Measurements from ENCODE around the gene IQGAP1. TPM values are rescaled to one million over a fixed set of nuclear protein-coding genes. Genes with fewer than 3 reads are reported as not detected.

Gene IQGAP1
- total and polyA plus RNA-seq, 9 of the 15 experiments (the other 6 are each of a cell fraction or from before 2014, with no cell fraction given), result 37.6 to 143 (median 77.7) TPM

DNA sequence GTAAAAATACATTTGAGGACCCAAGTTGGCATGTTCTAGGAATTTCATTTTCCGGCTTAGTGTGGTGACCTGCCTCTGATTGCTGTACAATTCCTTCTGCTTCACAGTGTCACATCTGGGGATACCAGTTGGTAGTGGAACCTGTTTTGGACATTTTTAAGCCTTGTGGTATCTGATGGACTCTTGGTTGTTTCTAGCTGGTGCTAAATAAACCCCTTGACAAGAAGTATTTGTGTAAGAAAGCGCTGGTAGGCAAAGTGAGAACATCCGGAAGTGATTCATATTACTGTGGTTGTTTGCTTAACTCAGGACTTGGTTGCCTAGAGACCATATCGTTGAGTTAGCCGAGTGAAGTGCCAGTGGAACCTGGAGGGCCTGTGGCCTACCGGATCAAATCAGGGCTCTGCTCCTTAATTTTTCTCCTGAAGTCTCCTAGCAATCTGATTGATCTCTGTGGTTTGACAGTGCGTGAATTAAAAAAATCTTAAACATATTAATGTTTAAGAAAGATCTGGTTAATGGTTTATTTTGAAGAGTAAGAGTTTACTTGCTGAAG, 12.8 kb downstream of the IQGAP1 start:
- FAIRE-seq, result peak; percentile 94
- Histone ChIP-seq H2AFZ (ENCODE audit: low read depth, low read length) (peak overlapping the region; percentile 84), H3K4me3 (no peak overlapping the region), H3K79me2 (ENCODE audit: control insufficient read depth, insufficient read depth, low read length) (peaks cover 69% of the 10 kb centered on the region), H3K9me1 (ENCODE audit: control insufficient read depth, insufficient read depth, low read length) (no peaks in the 10 kb centered on the region), H3K4me2 (ENCODE audit: insufficient read depth, low read length) (peak overlapping the region; percentile 68), H4K20me1 (replicated peaks; ENCODE audit: control insufficient read depth, insufficient read depth, low read length) (no peaks in the 10 kb centered on the region), H3K4me1 (replicated peaks in 1 of 2; ENCODE audit: control insufficient read depth in 2 of 2, insufficient read depth in 2 of 2, low read length in 2 of 2) (peaks cover 0 to 29% of the 10 kb centered on the region in 2 experiments; a peak in 3 of 5 replicates), H3K27me3 (ENCODE audit: control insufficient read depth in 2 of 2, insufficient read depth in 2 of 2, low read length in 2 of 2) (no peaks in the 10 kb centered on the region), H3K36me3 (ENCODE audit: control insufficient read depth, insufficient read depth, low read length) (no peaks in the 10 kb centered on the region), H3K9ac (ENCODE audit: insufficient read depth in 1 of 2, low read depth in 2 of 2, low read length in 2 of 2) (peak overlapping the region in 1 of 2 experiments; percentile 61; a peak in 2 of 4 replicates), H3K27ac (ENCODE audit: extremely low read depth, low read depth, low read length) (peak overlapping the region; percentile 82), H3K9me3 (replicated peaks; ENCODE audit: control insufficient read depth, insufficient read depth, low read depth, low read length) (no peaks in the 10 kb centered on the region)
- in situ Hi-C loops (cut with MboI), result no loop called here
- peak; percentile 97 for ATAC-seq
- DNase-seq (ENCODE audit: extremely low read depth in 1 of 4, low spot score in 3 of 4), result peak; percentile 71 to 88 (median 79)
- intact Hi-C loops (cut with micrococcal nuclease), result loop anchor here (5.0 kb wide), 1 partner anchor 39 kb away; no protein-coding TSS in a partner anchor
- ChIA-PET POLR2A (interaction anchor here (1.0 to 3.4 kb wide), 3 partner anchors 9 to 12 kb away, joined by 3 to 19 read pairs (median 5); partner anchors contain the start of gene IQGAP1), CTCF (ENCODE audit: low intra/inter-chr PET ratio) (no interaction called here)
- 6% methylated on average over 7 of the region's 7 CpGs for WGBS (ENCODE audit: insufficient coverage, low coverage, missing lambda C conversion rate)
- no TSS peak for BruUV-seq (replicated peaks)
- TF ChIP-seq ZNF57 (CRISPR knock-in tag; IDR thresholded peaks at IDR 0.05) (no peak), DPF2 (IDR thresholded peaks at IDR 0.05) (peak; percentile 87), ZC3H8 (IDR thresholded peaks at IDR 0.05) (no peak), BRF1 (IDR thresholded peaks at IDR 0.05; ENCODE audit: borderline replicate concordance, extremely low read depth, insufficient read length) (no peak), MTA2 (IDR thresholded peaks at IDR 0.05; ENCODE audit: low read depth) (no peak), ZKSCAN1 (IDR thresholded peaks at IDR 0.05; ENCODE audit: low read depth, low read length) (no peak), FOXK1 (CRISPR knock-in tag; IDR thresholded peaks at IDR 0.05; ENCODE audit: borderline replicate concordance) (no peak), HMG20A (CRISPR knock-in tag; conservative IDR thresholded peaks at IDR 0.05) (no peak), TAF9B (IDR thresholded peaks at IDR 0.05; ENCODE audit: partially characterized antibody) (no peak), XRCC3 (IDR thresholded peaks at IDR 0.05) (no peak)
- TF ChIP-seq, protein P1, sequence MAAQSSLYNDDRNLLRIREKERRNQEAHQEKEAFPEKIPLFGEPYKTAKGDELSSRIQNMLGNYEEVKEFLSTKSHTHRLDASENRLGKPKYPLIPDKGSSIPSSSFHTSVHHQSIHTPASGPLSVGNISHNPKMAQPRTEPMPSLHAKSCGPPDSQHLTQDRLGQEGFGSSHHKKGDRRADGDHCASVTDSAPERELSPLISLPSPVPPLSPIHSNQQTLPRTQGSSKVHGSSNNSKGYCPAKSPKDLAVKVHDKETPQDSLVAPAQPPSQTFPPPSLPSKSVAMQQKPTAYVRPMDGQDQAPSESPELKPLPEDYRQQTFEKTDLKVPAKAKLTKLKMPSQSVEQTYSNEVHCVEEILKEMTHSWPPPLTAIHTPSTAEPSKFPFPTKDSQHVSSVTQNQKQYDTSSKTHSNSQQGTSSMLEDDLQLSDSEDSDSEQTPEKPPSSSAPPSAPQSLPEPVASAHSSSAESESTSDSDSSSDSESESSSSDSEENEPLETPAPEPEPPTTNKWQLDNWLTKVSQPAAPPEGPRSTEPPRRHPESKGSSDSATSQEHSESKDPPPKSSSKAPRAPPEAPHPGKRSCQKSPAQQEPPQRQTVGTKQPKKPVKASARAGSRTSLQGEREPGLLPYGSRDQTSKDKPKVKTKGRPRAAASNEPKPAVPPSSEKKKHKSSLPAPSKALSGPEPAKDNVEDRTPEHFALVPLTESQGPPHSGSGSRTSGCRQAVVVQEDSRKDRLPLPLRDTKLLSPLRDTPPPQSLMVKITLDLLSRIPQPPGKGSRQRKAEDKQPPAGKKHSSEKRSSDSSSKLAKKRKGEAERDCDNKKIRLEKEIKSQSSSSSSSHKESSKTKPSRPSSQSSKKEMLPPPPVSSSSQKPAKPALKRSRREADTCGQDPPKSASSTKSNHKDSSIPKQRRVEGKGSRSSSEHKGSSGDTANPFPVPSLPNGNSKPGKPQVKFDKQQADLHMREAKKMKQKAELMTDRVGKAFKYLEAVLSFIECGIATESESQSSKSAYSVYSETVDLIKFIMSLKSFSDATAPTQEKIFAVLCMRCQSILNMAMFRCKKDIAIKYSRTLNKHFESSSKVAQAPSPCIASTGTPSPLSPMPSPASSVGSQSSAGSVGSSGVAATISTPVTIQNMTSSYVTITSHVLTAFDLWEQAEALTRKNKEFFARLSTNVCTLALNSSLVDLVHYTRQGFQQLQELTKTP (IDR thresholded peaks at IDR 0.05; ENCODE audit: low read depth in 1 of 2, partially characterized antibody in 2 of 2), result no peak
- TF ChIP-seq, protein P2, sequence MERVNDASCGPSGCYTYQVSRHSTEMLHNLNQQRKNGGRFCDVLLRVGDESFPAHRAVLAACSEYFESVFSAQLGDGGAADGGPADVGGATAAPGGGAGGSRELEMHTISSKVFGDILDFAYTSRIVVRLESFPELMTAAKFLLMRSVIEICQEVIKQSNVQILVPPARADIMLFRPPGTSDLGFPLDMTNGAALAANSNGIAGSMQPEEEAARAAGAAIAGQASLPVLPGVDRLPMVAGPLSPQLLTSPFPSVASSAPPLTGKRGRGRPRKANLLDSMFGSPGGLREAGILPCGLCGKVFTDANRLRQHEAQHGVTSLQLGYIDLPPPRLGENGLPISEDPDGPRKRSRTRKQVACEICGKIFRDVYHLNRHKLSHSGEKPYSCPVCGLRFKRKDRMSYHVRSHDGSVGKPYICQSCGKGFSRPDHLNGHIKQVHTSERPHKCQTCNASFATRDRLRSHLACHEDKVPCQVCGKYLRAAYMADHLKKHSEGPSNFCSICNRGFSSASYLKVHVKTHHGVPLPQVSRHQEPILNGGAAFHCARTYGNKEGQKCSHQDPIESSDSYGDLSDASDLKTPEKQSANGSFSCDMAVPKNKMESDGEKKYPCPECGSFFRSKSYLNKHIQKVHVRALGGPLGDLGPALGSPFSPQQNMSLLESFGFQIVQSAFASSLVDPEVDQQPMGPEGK (CRISPR knock-in tag; IDR thresholded peaks at IDR 0.05; ENCODE audit: borderline replicate concordance), result no peak
- TF ChIP-seq, protein P3, sequence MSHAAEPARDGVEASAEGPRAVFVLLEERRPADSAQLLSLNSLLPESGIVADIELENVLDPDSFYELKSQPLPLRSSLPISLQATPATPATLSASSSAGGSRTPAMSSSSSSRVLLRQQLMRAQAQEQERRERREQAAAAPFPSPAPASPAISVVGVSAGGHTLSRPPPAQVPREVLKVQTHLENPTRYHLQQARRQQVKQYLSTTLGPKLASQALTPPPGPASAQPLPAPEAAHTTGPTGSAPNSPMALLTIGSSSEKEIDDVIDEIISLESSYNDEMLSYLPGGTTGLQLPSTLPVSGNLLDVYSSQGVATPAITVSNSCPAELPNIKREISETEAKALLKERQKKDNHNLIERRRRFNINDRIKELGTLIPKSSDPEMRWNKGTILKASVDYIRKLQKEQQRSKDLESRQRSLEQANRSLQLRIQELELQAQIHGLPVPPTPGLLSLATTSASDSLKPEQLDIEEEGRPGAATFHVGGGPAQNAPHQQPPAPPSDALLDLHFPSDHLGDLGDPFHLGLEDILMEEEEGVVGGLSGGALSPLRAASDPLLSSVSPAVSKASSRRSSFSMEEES (CRISPR knock-in tag; IDR thresholded peaks at IDR 0.05), result no peak
